NCI-H2107 (cell line): ENCODE data around the gene TSC1.
A peak's percentile ranks its signal among the peaks of the same experiment; 100 is the strongest.

Experiments used
- DNase-seq: peaks from one replicate; lab custom pipeline; 2025; lab: John Stamatoyannopoulos, UW

TSC1 gene

DNA sequence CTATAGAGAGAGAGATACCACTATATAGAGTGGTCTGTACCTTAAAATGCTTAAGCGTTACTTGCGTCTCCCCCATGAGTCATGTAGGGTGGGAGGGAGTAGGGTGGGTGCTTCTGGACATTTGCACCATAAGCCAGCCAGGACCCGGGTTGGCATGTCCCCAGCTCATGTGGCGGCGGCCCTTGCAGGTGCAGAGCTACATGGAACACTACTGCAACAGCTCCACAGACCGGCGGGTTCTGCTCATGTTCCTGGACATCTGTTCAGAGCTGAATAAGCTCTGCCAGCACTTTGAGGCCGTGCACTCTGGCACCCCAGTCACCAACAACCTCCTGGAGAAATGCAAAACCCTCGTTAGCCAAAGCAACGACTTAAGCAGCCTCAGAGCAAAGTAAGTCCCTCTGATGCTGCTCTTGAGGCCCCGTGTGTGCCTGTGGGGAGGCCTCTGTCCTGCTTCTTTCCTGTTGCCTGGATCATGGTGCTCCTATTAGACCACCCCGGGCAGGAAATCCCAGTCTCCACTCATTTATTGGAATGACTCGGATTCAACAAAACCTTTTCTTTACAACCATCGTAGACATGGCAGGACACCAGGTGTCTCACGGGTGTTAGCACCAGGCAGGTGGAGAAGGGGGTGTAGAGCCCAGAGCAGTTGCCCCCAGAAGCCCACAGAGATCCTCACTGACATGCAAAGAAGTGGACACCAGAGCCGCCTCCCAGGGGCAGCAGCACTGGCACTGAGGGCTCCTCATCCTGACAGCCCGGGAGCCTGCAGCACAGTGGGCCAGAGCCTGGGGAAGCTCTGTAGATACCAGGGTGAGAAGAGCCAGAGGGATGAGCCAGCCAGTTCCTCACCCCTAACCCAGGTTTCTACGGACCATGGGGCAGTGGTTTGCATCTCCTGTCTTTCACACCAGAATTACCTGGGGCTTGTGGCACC is 57.0 kb downstream of the TSC1 start:
- DNase-seq, result no peak

DNA sequence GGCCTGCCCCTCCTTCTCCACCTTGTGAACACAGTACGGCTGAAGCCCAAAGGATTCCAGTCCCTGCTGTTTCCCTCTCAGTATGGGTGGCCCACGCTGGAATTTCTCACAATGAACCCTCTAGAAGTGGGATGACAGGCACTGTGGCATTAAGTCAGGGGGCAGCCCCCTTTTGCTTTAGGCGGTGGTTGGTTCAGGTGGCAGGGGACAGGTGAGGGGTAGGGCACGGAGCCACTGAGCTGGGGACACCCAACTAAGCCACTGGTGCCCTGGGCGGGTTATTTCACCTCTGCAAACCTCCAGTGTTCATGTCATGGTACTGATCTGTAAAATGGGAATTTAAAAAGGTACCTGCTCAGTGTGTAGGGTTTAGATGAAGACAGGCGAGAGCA is 58.1 kb downstream of the TSC1 start:
- no peak for DNase-seq

DNA sequence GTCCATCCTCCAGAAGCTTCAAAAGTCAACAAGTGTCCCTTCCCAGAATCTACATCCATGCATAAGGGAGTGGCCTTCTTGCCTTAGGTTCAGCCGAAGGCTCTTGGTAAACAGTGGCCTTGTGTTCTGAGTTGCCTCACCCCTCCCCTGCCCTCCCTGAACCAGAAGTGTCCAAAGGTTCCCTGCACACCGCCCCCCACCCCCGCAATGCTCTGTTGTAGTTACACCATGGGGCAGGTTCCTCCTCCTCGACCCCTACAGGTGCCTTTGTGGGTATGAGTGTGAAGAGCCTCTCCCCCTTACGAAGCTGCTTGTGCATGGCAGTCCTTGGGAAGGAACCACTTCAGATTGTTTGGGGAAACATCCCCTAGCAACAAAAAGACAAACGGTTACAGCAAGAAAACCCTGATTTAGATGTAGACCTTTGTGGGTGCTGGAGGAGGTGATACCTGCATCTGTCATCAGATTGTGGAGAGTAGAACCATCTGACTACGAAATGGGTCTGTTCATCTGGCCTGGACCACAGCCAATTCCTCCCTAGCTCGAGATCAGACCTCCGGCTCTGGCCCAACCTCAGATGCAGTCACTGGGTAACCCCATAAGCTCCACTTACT is 58.6 kb downstream of the TSC1 start:
- DNase-seq, result no peak

DNA sequence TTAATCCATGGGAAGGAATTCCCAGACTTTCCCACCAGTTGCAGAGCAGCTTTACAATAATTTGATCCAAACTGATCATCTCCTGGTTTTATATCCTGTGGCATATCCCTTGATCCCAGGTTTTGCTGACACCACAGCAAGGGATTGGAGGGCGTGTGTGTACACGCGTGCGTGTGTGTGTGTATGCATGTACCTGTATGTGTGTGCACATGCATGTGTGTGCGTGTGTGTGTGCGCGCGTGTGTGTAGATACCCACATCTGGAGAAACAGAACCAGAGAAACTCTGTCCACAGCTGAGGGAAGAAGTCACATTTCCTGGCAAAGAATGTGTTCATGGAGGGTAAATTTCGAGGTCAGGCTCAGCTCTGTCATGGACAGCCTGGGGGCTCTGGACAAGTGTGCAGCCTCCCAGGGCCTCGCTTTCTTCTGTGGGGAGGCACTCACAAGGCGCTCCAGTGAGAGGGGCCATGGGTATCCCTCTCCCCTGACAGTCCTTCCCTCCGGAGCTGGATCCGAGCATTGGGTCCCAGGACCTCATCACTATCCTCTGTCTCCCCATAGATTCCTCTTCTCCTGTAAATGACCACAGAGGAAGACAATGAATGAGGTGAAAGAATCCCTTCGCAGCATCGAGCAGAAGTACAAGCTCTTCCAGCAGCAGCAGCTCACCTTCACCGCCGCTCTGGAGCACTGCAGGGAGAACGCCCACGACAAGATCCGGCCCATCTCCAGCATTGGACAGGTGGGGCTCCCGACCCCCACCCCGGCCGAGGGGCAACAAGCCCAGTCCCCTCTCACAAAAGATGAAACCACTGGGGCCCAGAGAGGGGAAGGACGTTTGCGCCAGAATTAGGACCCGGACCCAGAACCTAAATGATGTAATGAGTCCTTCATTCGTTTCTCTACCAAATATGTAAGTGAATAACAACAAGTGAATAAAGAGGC is 60.8 kb downstream of the TSC1 start:
- no peak for DNase-seq

DNA sequence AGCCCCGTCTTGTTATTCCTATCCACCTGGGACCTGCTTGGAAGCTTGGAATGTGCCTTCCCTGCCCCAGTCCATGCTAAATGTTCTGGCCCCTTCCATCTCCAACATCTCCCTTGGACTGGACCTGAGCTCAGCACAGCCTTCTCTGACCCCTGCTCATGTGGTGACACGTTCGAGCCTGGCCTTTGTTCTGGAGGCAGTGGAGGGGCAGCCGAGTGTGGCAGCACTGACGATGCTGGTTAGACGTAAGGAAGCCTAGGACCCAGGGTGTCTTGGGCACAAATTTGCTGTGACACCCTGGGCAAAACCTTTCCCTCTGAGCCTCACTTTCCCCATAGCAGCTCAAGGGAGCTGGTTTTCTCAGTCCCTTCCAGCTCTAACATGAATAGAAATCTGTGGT is 61.8 kb downstream of the TSC1 start:
- DNase-seq, result no peak

DNA sequence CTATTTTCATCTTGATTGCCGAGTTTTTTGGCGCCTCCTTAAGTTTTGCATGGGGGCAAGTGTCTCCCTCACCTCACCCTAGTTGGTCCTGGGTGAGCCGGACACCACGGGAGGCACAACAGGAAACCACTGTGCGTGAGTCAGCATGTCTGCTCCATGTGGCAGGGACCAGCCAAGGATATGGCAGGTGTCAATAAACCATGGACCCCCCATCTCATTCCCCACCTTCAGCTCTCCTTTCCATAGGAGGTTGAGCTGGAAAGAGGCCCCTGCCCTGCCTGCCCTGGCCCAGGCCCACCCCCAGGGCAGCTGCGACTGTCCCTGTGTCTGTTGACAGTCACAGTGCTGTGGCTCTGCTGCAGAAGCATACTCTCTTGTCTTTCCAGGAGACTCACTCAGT is 62.6 kb downstream of the TSC1 start:
- no peak for DNase-seq

DNA sequence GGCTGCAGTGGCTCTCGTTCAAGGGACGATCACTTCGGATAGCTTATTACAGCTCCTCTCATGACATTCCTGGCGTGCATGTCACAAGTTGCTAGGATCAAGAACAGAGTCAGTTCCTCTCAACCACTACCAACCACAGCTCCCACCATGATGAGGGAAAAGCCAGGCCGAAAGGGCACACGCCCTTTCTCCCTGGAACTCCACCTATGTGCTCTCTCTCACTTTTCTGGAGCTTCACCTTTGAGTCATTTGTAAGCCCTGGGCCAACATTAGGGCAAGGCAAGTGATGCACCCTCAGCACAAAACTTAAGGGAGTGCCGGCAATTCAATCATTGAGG is 64.1 kb downstream of the TSC1 start:
- DNase-seq, result no peak

DNA sequence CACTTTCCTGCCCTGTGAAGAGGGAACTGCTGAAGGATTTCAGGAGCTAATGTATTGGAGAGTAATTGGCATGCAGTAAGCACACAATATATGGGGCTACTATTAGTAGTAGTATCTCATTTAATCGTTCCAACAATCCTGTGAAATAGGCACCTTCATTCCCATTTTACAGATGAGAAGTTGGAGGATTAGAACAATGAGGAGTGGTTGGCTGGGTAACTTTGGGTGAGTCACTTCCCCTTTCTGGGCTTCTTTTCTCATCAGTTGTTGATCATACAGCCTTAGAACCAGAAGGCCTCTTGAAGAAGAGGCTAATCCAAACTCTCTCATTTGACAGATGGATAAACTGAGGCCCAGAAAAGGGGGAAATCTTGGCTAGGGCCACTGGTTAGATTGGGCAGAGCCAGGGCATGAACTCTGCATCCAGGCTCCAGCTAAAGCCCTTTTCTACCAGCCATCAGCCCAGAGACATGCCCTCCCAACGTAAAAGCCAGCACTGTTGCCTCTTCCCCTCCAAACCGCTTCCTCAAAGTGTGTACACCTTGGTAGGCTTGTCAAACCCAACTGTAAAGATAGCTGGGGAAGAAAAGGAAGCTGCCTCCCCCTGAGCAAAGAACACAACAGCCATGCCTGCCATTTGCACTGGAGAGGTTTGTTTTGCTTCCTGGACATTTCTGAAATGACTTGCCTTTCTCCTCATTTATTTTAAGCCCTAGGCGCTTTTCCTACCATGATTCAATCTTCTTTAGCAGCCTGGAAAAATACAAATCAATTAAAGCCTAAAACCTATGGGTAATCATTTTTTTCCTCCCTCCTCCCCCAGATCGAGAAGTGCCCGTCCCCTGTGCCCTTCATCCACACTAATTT is 64.7 kb downstream of the TSC1 start:
- DNase-seq, result no peak

DNA sequence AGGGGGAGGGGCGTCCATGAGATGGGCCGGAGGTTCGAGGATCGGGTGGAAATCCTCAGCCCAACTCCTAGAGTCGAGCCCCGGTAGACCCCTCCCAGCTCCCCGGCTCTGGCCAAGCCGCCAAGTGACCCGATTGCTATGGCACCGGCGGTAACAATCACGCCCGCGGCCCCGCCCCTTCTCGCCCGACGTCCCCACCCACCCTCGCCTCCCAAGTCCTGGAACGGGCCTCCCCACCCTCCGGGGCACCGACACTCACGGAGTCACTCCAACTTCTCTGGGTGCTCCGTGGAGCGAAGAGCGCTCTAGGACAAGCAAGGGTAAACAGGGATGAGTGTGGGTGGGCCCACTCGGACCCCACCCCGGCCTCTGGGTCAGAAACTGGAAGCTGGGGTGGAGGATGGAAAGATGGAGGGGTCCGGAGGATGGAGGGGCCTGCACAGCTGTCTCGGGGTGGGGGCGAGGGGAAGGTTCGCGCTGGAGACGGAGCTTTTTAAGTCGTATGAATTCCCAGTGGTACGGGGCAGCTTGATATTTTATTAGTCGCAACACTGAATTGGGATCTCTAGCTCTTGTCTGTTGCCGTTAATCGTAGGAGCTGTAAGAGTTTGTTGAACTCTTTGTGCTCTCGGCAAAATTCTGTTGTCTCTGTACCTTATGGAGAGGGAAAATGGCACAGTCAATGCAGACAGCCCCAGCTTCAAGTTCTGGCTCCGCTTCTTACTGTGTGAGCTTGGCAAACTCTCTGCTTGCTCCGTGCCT is 65.5 kb downstream of the TSC1 start, which contains the start of gene SPACA9:
TSS of gene SPACA9 (plus strand) at position 204 of the 762 bp plus-strand sequence. CDS start 5,050 bp downstream, outside the sequence.
- no peak for DNase-seq

DNA sequence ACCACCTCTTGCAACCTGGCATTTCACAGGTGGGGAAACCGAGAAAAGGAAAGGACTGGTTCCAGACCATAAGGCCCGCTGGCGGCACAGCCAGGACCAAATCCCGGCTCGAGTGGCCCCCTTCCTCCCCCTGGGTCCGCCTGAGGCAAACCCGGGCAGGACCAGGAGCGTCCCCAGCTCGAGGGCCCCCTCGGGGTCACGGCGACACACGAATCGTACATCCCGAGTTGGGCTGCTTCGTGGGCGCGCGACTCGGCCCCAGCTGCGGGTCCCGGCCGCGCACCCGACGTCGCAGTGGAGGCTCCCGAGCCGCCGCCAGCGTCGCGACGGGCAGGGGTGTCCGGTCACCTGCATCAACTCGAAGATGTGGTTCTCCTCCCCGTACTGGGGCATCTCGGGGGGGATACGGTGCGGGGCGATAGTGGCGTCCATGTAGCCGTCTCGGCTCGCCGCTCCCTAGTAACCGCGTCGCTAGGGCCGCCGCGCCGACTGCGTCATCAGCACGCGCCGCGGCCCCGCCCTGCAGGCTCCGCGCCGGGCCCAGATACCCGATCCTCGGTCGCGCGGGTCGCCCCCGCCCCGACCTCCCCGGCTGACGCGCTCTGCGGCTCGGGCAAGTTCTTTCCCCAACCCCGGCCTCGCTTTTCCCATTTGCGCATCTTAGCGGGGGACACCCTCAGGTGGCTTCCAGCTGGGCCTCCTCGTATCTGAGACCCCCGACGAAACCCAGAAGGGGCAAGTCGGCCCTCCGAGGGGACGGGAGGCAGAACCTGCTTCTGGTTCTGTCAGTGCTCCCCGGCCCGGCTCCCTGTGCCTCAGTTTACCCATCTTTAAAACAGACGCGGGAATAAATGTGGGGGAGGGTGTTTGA is 66.4 kb downstream of the TSC1 start, which contains the start of gene AK8:
TSS of gene AK8 (minus strand) at position 461 of the 871 bp plus-strand sequence. CDS start at position 432, 29 bp downstream.
- DNase-seq, result peak; percentile 24

DNA sequence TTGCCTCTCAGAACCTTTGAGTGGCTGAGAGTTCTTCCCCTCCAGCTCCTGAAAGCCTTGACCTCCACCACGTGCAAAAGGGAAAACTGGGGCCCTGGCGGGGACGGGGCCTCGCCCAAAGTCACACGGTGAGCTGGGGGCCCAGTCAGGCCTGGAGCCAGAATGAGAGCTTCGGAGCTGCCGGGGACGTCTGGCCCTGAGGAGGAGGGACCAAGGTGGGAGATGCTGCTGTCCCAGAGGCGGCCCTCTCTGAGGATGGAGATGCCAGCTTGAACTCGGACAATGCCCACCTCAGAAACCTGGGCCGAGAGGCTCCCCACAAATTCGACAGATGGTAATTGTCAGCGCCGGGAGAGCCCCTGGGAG is 67.0 kb downstream of the TSC1 start:
- no peak for DNase-seq

DNA sequence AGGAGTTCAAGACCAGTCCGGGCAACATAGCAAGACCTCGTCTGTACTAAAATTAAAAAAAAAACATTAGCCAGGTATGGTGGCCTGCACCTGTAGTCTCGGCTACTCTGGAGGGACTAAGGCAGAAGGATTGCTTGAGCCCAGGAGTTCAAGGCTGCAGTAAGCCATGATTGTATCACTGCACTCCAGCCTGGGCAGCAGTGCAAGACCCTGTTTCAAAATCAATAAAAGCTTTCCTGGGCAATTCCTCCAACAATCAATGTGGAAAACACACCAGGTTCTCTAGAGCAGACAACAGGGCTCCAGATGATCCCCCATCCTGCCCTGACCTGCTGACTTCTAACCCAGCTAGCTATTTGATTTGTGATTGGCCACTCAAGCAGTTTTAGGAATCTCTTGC is 67.6 kb downstream of the TSC1 start:
- DNase-seq, result no peak

DNA sequence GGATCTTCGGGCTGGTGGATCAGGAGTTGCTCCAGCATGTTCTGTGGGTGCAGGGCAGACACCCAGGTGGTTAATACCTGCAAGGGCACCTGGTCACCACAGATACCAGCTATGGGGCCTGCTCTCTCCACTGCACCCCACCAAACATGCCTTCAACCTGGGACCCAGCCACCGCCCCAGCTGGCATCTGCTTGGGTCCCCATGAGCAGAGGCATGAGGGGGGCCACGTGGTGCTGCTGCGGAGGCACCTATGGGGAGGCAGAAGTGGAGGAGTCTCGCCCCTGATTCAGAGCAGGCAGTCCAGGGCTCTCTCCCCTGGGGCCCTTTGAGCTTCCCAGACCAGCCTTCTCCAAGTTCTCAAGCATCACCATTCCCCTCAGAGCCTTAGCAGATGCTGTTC is 69.3 kb downstream of the TSC1 start:
- no peak for DNase-seq

DNA sequence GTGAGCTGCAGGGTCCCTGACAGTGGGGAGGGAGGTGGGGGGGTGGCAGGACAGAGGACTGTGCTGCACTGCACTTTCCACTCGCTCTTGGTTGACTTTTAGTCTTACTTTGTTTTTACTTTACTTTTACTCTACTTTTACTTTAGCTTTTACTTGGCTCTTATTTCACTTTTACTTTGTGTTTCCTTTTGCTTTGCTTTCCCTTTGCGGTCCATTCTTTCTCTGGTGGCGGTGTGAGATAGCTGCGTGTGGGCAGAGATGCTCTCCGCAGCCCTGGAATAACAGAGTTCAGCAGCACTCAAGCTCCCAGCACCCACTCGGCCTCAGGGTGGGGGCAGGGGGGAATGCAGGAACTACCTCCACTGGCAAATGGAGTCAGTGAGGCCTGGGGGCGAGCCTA is 71.0 kb downstream of the TSC1 start:
- DNase-seq, result no peak

DNA sequence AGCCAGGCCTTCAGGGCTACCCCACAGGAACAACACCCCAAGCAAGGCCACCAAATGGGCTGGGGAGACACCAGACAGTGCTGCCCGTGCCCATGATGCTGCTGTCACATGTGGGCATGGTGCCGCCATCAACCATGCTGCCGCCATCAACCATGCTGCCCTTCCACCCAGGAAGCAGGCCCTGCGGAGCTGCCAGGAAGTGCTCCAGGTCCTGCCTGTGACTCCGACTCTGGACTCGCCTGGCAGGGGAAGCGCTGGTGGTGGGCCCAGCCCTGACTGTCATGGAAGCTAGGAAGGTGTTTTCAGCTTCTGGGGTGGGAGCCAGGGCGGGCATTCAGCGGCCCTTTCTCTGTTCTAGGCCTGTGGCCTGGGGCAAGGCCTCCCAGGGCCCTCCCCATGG is 75.2 kb downstream of the TSC1 start:
- DNase-seq, result no peak

DNA sequence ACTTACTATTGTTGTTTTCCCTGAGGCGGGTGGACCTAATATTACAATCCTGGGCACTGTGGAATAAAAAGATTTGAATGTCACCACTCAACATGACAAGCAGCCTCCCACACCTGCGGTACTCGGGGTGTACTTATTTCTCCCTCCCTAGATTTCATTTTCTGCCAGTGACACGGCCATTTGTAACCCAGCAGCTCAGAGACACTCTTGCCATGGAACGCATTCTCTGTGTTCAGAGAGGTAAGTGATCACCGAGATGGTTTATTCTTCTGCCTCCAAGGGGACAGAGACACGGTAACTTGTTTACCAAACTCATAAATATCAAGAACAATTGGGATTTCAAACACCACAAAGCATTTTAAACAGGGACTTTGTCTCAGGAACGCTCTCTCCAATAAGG is 77.5 kb downstream of the TSC1 start:
- no peak for DNase-seq

DNA sequence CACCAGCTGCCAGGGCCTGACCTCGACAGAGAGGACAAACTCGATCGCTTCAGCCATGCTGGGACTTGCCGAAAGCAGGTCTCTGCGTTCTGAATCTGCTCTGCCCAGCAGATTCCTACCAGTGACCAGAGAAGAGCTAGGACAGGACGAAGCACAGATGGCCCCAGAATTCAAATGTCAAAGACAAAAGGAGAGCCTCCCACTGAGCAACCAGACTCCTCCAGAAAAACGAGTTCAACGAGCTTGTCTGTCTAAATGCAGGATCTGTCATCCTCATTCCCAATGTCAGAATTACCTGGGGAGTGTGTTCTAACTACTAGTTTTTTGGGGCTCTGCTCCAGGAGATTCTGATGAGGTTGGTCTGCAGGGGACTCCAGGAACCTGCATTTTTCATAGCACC is 79.7 kb downstream of the TSC1 start:
- DNase-seq, result no peak

DNA sequence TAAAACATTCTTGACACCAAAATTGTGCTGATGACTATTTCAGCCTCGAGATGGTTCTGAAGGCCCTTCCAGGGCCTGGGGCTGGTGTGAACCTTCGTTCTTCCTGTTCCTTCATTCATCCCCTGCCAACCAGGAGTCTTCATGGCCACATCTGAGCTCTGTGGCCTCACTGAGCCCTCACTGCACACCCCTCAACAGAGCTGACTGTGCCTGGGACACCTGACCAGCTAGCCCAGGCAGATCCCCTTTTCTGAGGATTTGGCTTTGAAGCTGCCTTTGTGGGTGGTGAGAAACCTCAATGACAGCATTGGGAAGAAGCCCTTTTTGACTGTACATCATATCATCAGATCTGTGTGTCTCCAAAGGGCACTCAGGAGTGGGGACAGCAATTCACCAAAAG is 80.1 kb downstream of the TSC1 start:
- DNase-seq, result no peak

DNA sequence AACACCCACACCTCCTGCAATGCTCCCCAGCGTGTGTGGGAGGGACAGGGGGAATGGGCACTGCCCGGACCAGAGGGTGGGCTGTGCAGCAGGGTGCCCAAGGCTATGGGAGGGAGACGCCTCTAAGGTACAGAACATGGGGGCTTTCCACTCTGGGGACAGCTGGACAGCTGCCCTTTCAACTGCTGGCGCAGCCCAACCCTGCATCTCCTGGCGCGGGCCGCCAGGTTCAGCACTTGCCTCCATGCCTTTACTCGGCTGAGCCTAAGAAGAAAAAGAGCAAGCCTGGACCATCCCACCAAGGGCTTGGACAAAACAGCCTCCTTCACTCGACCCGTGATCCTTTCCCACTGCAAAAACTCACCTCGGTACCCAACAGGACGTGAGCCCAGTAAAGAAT is 81.3 kb downstream of the TSC1 start:
- no peak for DNase-seq

DNA sequence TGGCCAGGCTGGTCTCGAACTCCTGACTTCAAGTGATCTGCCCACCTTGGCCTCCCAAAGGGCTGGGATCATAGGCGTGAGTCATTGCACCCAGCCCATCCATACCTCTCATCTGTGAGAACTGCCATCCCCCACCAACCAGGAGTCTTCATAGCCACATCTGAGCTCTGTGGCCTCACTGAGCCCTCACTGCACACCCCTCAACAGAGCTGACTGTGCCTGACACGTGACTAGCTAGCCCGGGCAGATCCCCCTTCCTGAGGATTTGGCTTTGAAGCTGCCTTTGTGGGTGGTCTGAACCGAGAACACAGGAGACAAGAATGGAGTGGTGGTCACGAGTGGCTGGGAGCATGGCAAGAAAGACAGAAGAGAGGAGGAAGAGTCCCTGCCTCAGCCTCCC is 81.9 kb downstream of the TSC1 start:
- no peak for DNase-seq
